ENCODE data around the gene TBC1D16. TPM values are rescaled to one million over a fixed set of nuclear protein-coding genes. Genes with fewer than 3 reads are reported as not detected.

TBC1D16 gene
- total and polyA plus RNA-seq, 2 donors from 2014 or later = 9.1 to 68.0 TPM

- H3K36me3 ChIP-seq (ENCODE audit: control insufficient read depth in 2 of 3, insufficient read depth in 3 of 3, low read length in 3 of 3) = peaks cover 0 to 9% (median under 1%) of the 10 kb centered on the region in 3 donors
- no peak overlapping the region for H3K4me3 ChIP-seq (ENCODE audit: low read length in 3 of 3)
- H3K27me3 ChIP-seq (ENCODE audit: control insufficient read depth, insufficient read depth, low read length) = no peaks in the 10 kb centered on the region
- peaks cover 0 to 6% (median 5%) of the 10 kb centered on the region in 3 donors for H3K4me1 ChIP-seq (ENCODE audit: control insufficient read depth in 2 of 3, insufficient read depth in 2 of 3, low read depth in 1 of 3, low read length in 3 of 3)
- no peaks in the 10 kb centered on the region for H3K9me3 ChIP-seq (ENCODE audit: control insufficient read depth in 2 of 3, insufficient read depth in 1 of 3, low read length in 3 of 3)
- intact Hi-C loops (cut with DNase I) = no loop called here
- H3K9ac ChIP-seq (ENCODE audit: low read length in 3 of 3) = no peak overlapping the region
- FAIRE-seq = no peak
- peak in 1 of 5 donors; percentile 47 for DNase-seq
- no peak for TF ChIP-seq CTCF (IDR thresholded peaks at IDR 0.05; ENCODE audit: borderline replicate concordance, extremely low read depth, insufficient read depth)
- no peak overlapping the region for H3K27ac ChIP-seq (ENCODE audit: low read depth in 2 of 2, low read length in 2 of 2)
Measured at GRCh38 chr17:80007939-80008338, 27.7 kb downstream of the TBC1D16 start.

GRCh38 chr17:80006811-80007752 is 28.6 kb downstream of the TBC1D16 start:
- Histone ChIP-seq H3K4me1 (ENCODE audit: control insufficient read depth in 2 of 3, insufficient read depth in 2 of 3, low read depth in 1 of 3, low read length in 3 of 3) (peaks cover 0 to 9% (median 5%) of the 10 kb centered on the region in 3 donors), H3K27me3 (ENCODE audit: control insufficient read depth, insufficient read depth, low read length) (no peaks in the 10 kb centered on the region), H3K36me3 (ENCODE audit: control insufficient read depth in 2 of 3, insufficient read depth in 3 of 3, low read length in 3 of 3) (peaks cover 0 to 4% (median 0%) of the 10 kb centered on the region in 3 donors), H3K4me3 (ENCODE audit: low read length in 3 of 3) (no peak overlapping the region), H3K9ac (ENCODE audit: low read length in 3 of 3) (no peak overlapping the region), H3K27ac (ENCODE audit: low read depth in 2 of 2, low read length in 2 of 2) (no peak overlapping the region), H3K9me3 (ENCODE audit: control insufficient read depth in 2 of 3, insufficient read depth in 1 of 3, low read length in 3 of 3) (no peaks in the 10 kb centered on the region)
- no peak for FAIRE-seq
- no peak for TF ChIP-seq CTCF (IDR thresholded peaks at IDR 0.05; ENCODE audit: borderline replicate concordance, extremely low read depth, insufficient read depth)
- DNase-seq = peak in 1 of 5 donors; percentile 77
- intact Hi-C loops (cut with DNase I) = no loop called here

- peak in 2 of 5 donors; percentile 48 to 49 for DNase-seq
- no peak for FAIRE-seq
- intact Hi-C loops (cut with DNase I) = no loop called here
- peak overlapping the region in 2 of 3 donors; percentile 44 to 57 for H3K4me3 ChIP-seq (ENCODE audit: low read length in 3 of 3)
- H3K9me3 ChIP-seq (ENCODE audit: control insufficient read depth in 2 of 3, insufficient read depth in 1 of 3, low read length in 3 of 3) = no peaks in the 10 kb centered on the region
- no peak for TF ChIP-seq CTCF (IDR thresholded peaks at IDR 0.05; ENCODE audit: borderline replicate concordance, extremely low read depth, insufficient read depth)
- peaks cover 0 to 4% (median 0%) of the 10 kb centered on the region in 3 donors for H3K36me3 ChIP-seq (ENCODE audit: control insufficient read depth in 2 of 3, insufficient read depth in 3 of 3, low read length in 3 of 3)
- peaks cover 0 to 9% (median 5%) of the 10 kb centered on the region in 3 donors for H3K4me1 ChIP-seq (ENCODE audit: control insufficient read depth in 2 of 3, insufficient read depth in 2 of 3, low read depth in 1 of 3, low read length in 3 of 3)
- no peaks in the 10 kb centered on the region for H3K27me3 ChIP-seq (ENCODE audit: control insufficient read depth, insufficient read depth, low read length)
- H3K27ac ChIP-seq (ENCODE audit: low read depth in 2 of 2, low read length in 2 of 2) = peak overlapping the region in 1 of 2 donors; percentile 32
- peak overlapping the region in 1 of 3 donors; percentile 4 for H3K9ac ChIP-seq (ENCODE audit: low read length in 3 of 3)
Measured at GRCh38 chr17:80006339-80006720, 29.3 kb downstream of the TBC1D16 start.
